Fibroblast of peridontal ligament (primary cell): Measurements from ENCODE around the gene LRRC3B.
"Not testable (repeated sequence)": the region's sequence is repeated elsewhere in the genome, so short reads cannot be mapped to it uniquely, and the experiment has no call there.

Experiments used
- DNase-seq: peaks from one replicate; pipeline ENCODE4 v3.0.0-alpha.2; 2010; ENCODE audit errors: extremely low read depth

LRRC3B gene

GRCh38 chr3:26622621-26623418 is at the start of gene LRRC3B:
Gene LRRC3B, plus strand, starts transcription at chr3:26622772. Its CDS starts 86,901 bp downstream, at chr3:26709673.
- no peak for DNase-seq

- DNase-seq: no peak
Measured at GRCh38 chr3:26574766-26575165, 47.8 kb upstream of the LRRC3B start.

DNA sequence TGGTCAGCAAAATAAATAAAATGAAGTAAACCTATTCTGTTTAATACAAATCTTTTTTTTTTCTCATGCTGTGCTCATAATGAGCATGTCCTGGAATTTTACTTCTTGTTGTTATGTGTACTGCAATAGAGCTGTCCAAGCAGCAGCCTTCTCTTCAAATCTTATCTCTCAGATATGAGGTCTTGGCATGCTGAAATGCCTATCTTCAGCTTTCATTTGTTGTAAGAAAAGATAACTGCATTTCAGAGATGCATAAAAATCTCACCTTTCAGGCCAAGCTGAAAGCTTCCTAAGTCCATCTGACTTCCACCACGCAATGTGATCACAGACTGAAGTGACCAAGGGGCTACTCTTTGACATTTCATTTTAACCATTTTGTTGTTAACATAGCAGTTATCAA is 43.5 kb upstream of the LRRC3B start:
- DNase-seq: no peak

GRCh38 chr3:26587571-26587970 is 35.0 kb upstream of the LRRC3B start:
- DNase-seq: no peak

GRCh38 chr3:26588931-26589330 is 33.6 kb upstream of the LRRC3B start:
- DNase-seq: no peak

DNA sequence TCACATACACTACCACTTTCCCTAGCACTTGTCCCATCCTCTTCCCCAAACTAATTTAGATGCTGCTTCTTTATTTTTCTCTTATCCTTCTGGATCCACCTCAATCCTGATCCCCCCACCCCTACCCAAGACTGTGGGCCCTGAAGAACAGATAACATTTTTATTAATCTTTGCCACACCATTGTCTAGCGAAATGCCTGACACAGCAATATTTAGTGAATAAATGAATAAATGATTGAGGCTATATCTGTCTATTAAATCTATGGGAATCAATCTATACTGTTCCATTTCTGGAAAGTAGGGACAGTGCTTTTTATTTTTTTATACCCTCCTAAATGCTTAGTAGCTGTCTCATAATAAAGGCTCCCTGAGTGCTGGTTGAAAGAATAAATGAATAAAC is 32.9 kb upstream of the LRRC3B start:
- no peak for DNase-seq

- DNase-seq: no peak
Measured at GRCh38 chr3:26590919-26591484, 31.6 kb upstream of the LRRC3B start.

DNA sequence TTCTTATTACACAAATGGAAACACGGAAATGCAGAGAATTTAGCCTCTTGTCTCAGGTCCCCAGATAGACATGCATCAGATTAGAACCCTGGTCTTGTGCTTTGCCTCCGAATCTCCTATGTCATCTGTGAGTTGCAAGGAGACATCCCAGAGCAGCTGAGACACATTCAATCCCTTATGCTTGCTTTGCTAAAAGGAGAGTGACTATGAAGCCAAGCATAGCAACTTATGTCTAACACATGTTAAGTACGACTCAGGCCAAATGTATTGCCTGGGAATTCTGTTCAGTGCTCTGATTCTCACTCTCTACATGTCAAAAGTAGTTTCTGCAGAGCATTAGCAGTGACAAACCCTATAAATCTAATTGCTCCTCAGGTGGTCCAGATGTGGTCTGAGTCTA is 30.6 kb upstream of the LRRC3B start:
- no peak for DNase-seq

DNA sequence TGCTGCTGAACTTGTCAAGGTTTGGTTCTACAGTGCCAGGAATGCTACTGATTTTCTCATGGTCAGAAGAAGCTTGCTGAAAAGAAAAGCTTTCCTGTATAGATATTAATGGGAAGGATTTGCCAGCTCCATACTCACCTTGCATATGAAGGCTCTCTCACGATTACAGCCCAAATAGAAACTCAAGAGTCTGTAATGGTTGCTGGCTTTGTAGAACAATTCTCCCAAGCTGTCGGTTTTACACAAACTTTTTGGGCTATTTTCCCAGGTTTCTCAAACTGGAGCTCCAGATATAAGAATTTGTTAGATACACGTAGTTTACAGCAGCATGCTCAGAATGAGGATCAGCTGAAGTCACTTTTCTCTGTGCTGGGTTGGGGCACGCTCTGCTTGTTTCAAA is 30.1 kb upstream of the LRRC3B start:
- DNase-seq: no peak

DNA sequence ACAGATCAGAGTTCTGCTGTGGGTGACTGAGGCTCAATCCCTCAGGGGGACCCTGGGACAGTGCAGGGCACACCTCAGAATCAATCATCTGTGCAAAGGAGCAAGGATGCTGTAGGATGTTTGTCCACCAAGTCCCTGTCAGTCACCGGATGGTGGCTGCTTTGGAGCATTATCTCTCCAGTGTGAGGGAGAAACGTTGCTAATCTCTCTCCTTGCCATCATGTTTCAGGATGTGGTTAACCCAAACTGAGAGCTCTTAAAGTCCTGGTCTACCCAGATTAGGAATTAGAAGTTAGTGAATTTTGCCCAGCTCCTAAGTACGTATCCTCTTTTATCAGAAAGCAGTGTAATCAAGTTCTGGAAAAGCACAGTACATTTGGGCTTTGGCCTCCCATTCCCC is 26.2 kb upstream of the LRRC3B start:
- DNase-seq: no peak

DNA sequence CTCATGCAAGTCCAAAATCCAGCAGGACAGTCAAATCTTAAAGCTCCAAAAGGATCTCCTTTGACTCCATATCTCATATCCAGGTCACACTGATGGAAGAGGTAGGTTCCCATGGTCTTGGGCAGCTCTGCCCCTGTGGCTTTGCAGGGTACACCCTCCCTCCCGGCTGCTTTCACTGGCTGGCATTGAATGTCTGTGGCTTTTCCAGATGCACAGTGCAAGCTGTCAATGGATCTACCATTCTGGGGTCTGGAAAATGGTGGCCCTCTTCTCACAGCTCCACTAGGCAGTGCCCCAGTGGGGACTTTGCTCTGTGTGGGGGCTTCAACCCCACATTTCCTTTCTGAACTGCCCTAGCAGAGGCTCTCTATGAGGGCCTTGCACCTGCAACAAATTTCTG is 19.3 kb upstream of the LRRC3B start:
- DNase-seq: not testable (repeated sequence)

DNA sequence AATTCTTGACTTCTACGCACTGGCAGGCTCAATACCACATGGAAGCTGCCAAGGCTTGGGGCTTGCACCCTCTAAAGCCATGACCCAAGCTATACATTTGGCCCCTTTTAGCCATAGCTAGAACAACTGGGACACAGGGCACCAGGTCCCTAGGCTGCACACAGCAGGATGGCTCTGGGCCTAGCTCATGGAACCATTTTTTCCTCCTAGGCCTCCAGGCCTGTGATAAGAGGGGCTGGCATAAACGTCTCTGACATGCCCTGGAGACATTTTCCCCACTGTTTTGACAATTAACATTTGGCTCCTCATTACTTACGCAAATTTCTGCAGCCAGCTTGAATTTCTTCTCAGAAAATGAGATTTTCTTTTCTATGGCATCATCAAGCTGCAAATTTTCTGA is 18.8 kb upstream of the LRRC3B start:
- DNase-seq: not testable (repeated sequence)

- no peak for DNase-seq
Measured at GRCh38 chr3:26614006-26614685, 8.4 kb upstream of the LRRC3B start.

DNA sequence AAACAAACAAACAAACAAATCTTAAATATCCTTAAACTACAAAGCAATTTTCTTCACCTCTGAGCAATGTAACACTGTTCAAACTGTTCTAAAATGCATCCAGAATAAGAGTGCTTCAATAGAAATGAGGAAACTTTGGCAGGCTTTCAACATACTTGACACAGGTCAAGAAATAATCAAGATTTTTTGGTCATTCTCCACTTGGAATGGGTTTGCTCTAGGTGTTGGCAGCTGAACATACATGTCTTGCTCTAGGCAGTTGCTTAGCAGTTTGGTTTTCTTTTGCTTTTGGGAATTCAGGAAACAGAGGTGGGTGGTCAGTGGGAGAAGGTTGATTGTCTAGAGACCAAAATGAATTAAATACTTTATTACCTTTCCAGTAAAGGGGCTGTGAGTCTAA is 1.4 kb upstream of the LRRC3B start:
- DNase-seq: no peak

GRCh38 chr3:26621906-26622620 is 509 bp upstream of the LRRC3B start:
- DNase-seq: no peak

DNA sequence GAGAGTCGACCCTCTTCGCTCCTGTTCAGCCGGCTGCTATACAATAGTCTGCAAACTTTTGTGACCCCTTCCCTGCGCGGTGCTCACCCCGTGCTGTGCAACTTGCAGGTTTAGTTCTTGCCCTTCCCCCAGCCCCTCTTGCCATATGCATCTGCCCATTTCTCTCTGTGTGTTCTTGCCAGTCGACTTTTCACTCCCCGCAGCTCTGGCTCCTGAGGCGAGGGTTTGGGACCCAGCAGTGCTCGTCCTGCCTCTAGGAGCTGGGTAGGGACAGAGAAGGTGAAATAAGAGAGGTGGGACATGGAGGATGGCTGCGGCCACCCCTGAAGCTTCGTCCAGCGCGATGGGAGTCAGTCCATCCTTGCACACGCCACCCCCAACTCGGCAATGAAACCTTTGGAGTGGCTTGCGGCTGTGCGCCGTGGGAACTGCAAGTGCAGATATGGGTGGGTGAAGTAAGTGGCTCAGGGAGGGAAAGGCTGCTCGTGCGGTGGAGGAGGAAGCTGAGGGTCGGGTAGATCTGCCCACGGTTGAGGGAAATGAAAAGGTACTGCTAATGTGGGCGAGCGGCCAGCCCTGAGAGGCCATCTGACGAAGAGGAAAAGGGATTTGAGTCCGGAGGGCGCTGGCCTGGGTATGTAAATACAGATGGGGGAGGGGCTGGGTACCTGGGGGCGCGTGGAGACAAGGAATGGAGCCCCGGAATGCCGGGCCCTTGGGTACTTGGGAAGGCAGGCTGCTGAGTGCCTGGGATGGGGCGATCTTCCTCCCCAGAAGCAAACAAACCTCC is 1.0 kb downstream of the LRRC3B start:
- DNase-seq: no peak

- DNase-seq: no peak
Measured at GRCh38 chr3:26624209-26624765, 1.7 kb downstream of the LRRC3B start.

GRCh38 chr3:26625187-26625586 is 2.6 kb downstream of the LRRC3B start:
- DNase-seq: no peak

- DNase-seq: no peak
Measured at GRCh38 chr3:26627080-26627479, 4.5 kb downstream of the LRRC3B start.

DNA sequence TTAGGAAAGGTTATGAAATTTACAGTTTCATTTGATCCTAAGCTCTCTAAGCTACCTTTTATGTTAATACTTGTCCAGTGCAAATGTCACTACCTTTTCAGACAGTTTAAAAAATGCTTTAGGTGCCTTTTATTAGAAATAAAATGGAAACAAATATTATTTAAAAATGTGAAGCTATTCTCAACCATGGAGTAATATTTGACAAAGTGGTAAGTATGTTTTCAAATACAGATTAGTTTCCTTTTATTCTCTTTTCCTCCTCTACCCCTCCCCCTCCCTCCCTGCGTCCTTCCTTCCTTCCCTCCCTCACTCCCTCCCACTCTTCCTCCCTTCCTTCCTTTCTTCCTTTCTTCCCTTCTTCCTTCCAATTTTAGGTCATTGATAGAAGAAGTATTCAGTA is 6.3 kb downstream of the LRRC3B start:
- DNase-seq: no peak

DNA sequence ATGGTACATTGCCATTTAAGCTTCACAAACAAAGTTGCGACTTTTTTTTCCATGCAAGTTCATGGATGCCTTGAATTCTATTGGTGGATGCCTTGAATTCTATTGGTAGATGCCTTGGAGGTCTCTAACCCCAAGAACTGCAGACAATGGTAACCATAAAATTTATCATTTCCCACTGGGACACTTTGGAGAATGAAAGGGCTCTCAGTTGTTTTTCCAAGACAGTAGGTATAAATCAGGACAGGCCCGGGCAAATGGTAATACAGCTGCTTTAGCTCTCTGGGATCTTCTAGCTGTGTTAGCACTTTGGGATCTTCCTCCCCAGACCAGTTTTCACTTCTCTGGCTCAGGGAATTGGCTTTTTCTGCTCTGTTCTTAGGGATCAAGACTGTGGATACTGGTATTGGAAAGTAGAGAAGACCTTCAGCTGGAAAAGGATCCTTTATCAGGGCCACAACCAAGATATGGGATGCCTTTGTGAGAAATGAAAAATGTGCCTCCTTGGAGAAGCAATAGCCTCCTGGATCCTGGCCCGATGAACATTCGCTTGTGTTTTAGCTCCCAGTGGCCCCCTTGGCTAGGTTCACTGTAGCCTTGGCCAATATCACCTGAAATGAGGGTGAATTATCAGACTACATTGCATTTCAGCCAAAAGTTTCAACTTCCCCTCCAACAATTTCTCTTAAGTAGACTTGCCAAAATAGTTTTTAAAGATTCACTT is 8.3 kb downstream of the LRRC3B start:
- no peak for DNase-seq
